ENCODE data around the gene FHAD1.
"Not testable (repeated sequence)": the region's sequence is repeated elsewhere in the genome, so short reads cannot be mapped to it uniquely, and the experiment has no call there.

The FHAD1 gene

GRCh38 chr1:15350151-15350550, 103.1 kb downstream of the FHAD1 start:
- no peak for DNase-seq

- no peak for DNase-seq
These were observed 103.7 kb downstream of the FHAD1 start for GRCh38 chr1:15350551-15351200.

GRCh38 chr1:15351310-15351709, 104.3 kb downstream of the FHAD1 start:
- no peak for DNase-seq

GRCh38 chr1:15352128-15352957, 105.3 kb downstream of the FHAD1 start:
- peak; percentile 17 to 43 for DNase-seq

GRCh38 chr1:15353839-15354579, 107.0 kb downstream of the FHAD1 start:
- DNase-seq, result no peak

- no peak for DNase-seq
These were observed 107.5 kb downstream of the FHAD1 start for GRCh38 chr1:15354580-15354965.

- no peak for DNase-seq
These were observed 109.1 kb downstream of the FHAD1 start for GRCh38 chr1:15355968-15356625.

- no peak for DNase-seq
These were observed 110.7 kb downstream of the FHAD1 start for GRCh38 chr1:15357612-15358207.

- DNase-seq, result no peak
These were observed 111.6 kb downstream of the FHAD1 start for GRCh38 chr1:15358565-15359133.

GRCh38 chr1:15360700-15361099, 113.7 kb downstream of the FHAD1 start:
- no peak for DNase-seq

GRCh38 chr1:15362096-15362736, 115.2 kb downstream of the FHAD1 start:
- DNase-seq, result no peak

- no peak for DNase-seq
These were observed 115.7 kb downstream of the FHAD1 start for GRCh38 chr1:15362737-15363128.

- no peak for DNase-seq
These were observed 117.7 kb downstream of the FHAD1 start for GRCh38 chr1:15364740-15365139.

- DNase-seq, result no peak
These were observed 121.9 kb downstream of the FHAD1 start for GRCh38 chr1:15368888-15369287.

- DNase-seq, result no peak
These were observed 123.2 kb downstream of the FHAD1 start for GRCh38 chr1:15370268-15370667.

- DNase-seq, result no peak
These were observed 123.9 kb downstream of the FHAD1 start for GRCh38 chr1:15370781-15371520.

GRCh38 chr1:15371610-15372545, 124.9 kb downstream of the FHAD1 start:
- no peak for DNase-seq

- DNase-seq, result no peak
These were observed 131.7 kb downstream of the FHAD1 start for GRCh38 chr1:15378729-15379128.

GRCh38 chr1:15379151-15379550, 132.1 kb downstream of the FHAD1 start:
- DNase-seq, result not testable (repeated sequence)
